Neural progenitor cell (in vitro differentiated cells): Measurements from ENCODE around the gene SORBS2. TPM values are rescaled to one million over a fixed set of nuclear protein-coding genes. Genes with fewer than 3 reads are reported as not detected.

ENCODE experiments used
- DNase-seq: peaks from one replicate; pipeline ENCODE4 v3.0.0-alpha.2; 2016; ENCODE audit warnings: low spot score
- H2AFZ ChIP-seq: fragments of 200-600 bp; sonication (generic); replicated peaks from 2 replicates; pipeline ENCODE4 v1.6.1; 2016; ENCODE audit warnings: antibody characterized with exemption
- H3F3A ChIP-seq: fragments of 200-600 bp; sonication (generic); 2 replicates; pipeline ENCODE4 v1.6.1; 2016; ENCODE audit warnings: antibody characterized with exemption, low read depth
- H3K27ac ChIP-seq: fragments of 200-600 bp; sonication (generic); 2 replicates; pipeline ENCODE4 v1.5.1; 2016; ENCODE audit warnings: mild to moderate bottlenecking
- H3K27me3 ChIP-seq: fragments of 200-600 bp; sonication (generic); 2 replicates; pipeline ENCODE4 v1.6.1; 2016; ENCODE audit warnings: mild to moderate bottlenecking, moderate library complexity
- H3K36me3 ChIP-seq: fragments of 200-600 bp; sonication (generic); 2 replicates; pipeline ENCODE4 v1.5.1; 2016
- H3K4me1 ChIP-seq: fragments of 200-600 bp; sonication (generic); 2 replicates; pipeline ENCODE4 v1.6.1; 2016; ENCODE audit warnings: mixed run types
- H3K4me2 ChIP-seq: fragments of 200-600 bp; sonication (generic); 2 replicates; pipeline ENCODE4 v1.6.1; 2016
- H3K4me3 ChIP-seq: fragments of 200-600 bp; sonication (generic); 2 replicates; pipeline ENCODE4 v1.5.1; 2016
- H3K79me2 ChIP-seq: fragments of 200-600 bp; sonication (generic); 2 replicates; pipeline ENCODE4 v1.6.1; 2016; ENCODE audit warnings: low read depth
- H3K9ac ChIP-seq: fragments of 200-600 bp; sonication (generic); 2 replicates; pipeline ENCODE4 v1.6.1; 2016
- H3K9me3 ChIP-seq: fragments of 200-600 bp; sonication (generic); 2 replicates; pipeline ENCODE4 v1.5.1; 2016; ENCODE audit warnings: low read depth
- H4K20me1 ChIP-seq: fragments of 200-600 bp; sonication (generic); 2 replicates; pipeline ENCODE4 v1.6.1; 2016; ENCODE audit warnings: low read depth
- H3K27ac Mint-ChIP-seq: 3 replicates; pipeline ENCODE4 v1.8.0; 2021; ENCODE audit warnings: mixed read lengths
- H3K27me3 Mint-ChIP-seq: 2 replicates; pipeline ENCODE4 v1.8.0; 2022; ENCODE audit warnings: low read depth, mild to moderate bottlenecking, inconsistent platforms, moderate library complexity, mixed read lengths; ENCODE audit not compliant: insufficient read depth
- H3K36me3 Mint-ChIP-seq: 3 replicates; pipeline ENCODE4 v1.8.0; 2021; ENCODE audit warnings: mixed read lengths
- H3K4me1 Mint-ChIP-seq: 3 replicates; pipeline ENCODE4 v1.8.0; 2021; ENCODE audit warnings: mixed read lengths
- H3K4me3 Mint-ChIP-seq: 3 replicates; pipeline ENCODE4 v1.8.0; 2021; ENCODE audit warnings: mild to moderate bottlenecking, moderate library complexity, mixed read lengths
- H3K9me3 Mint-ChIP-seq: 3 replicates; pipeline ENCODE4 v1.8.0; 2020; ENCODE audit warnings: mixed read lengths
- CTCF ChIP-seq: fragments of 200-600 bp; sonication (generic); IDR thresholded peaks from 2 replicates; pipeline ENCODE4 v1.5.1; 2017; ENCODE audit warnings: antibody characterized with exemption, mild to moderate bottlenecking
- EZH2 ChIP-seq: fragments of 200-600 bp; sonication (generic); IDR thresholded peaks from 2 replicates; pipeline ENCODE4 v1.6.1; 2017; ENCODE audit warnings: antibody characterized with exemption, mild to moderate bottlenecking, moderate library complexity
- EZH2phosphoT487 ChIP-seq: fragments of 200-600 bp; sonication (generic); IDR thresholded peaks from 2 replicates; pipeline ENCODE4 v1.6.1; 2017; ENCODE audit warnings: antibody characterized with exemption
- total RNA-seq: library from RNA; depleted of rRNA; stranded (reverse); fragments of >200 nt; gene quantifications from 2 replicates; pipeline ENCODE4 v1.2.3, GENCODE V29; 2015; ENCODE audit warnings: low replicate concordance

SORBS2 gene
- total RNA-seq, 1 donor from 2014 or later, result 15.7 TPM

- no peak overlapping the region for H3K27ac ChIP-seq
- no peak for TF ChIP-seq EZH2
- TF ChIP-seq EZH2phosphoT487, result no peak
- TF ChIP-seq CTCF, result no peak
- Mint-ChIP-seq H3K4me1 (peaks cover 6% of the 10 kb centered on the region), H3K27ac (no peak overlapping the region), H3K9me3 (peaks cover 6% of the 10 kb centered on the region), H3K4me3 (no peak overlapping the region), H3K36me3 (no peaks in the 10 kb centered on the region), H3K27me3 (peaks cover 5% of the 10 kb centered on the region)
- H3K9ac ChIP-seq, result no peak overlapping the region
- no peaks in the 10 kb centered on the region for H3K27me3 ChIP-seq
- H3K9me3 ChIP-seq, result no peaks in the 10 kb centered on the region
- no peaks in the 10 kb centered on the region for H3K79me2 ChIP-seq
- no peaks in the 10 kb centered on the region for H4K20me1 ChIP-seq
- no peaks in the 10 kb centered on the region for H3F3A ChIP-seq
- H3K36me3 ChIP-seq, result no peaks in the 10 kb centered on the region
- H3K4me3 ChIP-seq, result no peak overlapping the region
- no peak overlapping the region for H3K4me2 ChIP-seq
- DNase-seq, result no peak
- H2AFZ ChIP-seq, result no peak overlapping the region
- H3K4me1 ChIP-seq, result no peaks in the 10 kb centered on the region
These were observed 14.4 kb upstream of the SORBS2 start for GRCh38 chr4:185826381-185826780.

DNA sequence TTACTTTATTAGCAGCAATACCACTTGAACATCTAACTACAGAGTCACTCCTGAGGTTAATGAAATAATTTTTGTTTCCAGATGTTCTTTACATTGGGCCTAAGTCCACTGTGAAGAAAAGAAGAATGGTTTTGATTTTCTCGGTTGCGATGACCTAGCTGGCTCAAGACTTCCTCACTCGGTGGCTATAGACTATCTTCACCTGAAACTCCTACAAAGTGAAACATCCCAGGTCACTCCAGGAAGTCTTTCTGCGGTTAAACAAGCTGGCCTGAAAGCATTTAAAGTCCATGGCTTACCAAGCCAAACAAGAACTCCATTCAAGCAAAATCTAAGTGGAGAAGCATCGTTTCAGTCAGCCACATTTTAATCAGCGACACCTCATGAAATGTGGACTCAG lies 13.7 kb upstream of the SORBS2 start:
- Histone ChIP-seq H3K9ac (no peak overlapping the region), H3K4me1 (peaks cover 2% of the 10 kb centered on the region), H3K27me3 (no peaks in the 10 kb centered on the region), H3K79me2 (no peaks in the 10 kb centered on the region), H2AFZ (no peak overlapping the region), H3K4me2 (no peak overlapping the region), H4K20me1 (no peaks in the 10 kb centered on the region), H3K4me3 (no peak overlapping the region), H3K36me3 (no peaks in the 10 kb centered on the region), H3K9me3 (no peaks in the 10 kb centered on the region), H3K27ac (no peak overlapping the region), H3F3A (no peaks in the 10 kb centered on the region)
- Mint-ChIP-seq H3K9me3 (peaks cover 6% of the 10 kb centered on the region), H3K36me3 (no peaks in the 10 kb centered on the region), H3K4me3 (no peak overlapping the region), H3K27me3 (peaks cover 5% of the 10 kb centered on the region), H3K27ac (no peak overlapping the region), H3K4me1 (peaks cover 9% of the 10 kb centered on the region)
- TF ChIP-seq EZH2phosphoT487 (no peak), EZH2 (no peak), CTCF (no peak)
- DNase-seq, result no peak

- Histone ChIP-seq H3K79me2 (no peaks in the 10 kb centered on the region), H4K20me1 (no peaks in the 10 kb centered on the region), H3K9me3 (no peaks in the 10 kb centered on the region), H3K9ac (no peak overlapping the region), H3K27me3 (no peaks in the 10 kb centered on the region), H3K4me1 (peaks cover 11% of the 10 kb centered on the region), H2AFZ (no peak overlapping the region), H3F3A (peaks cover 13% of the 10 kb centered on the region), H3K27ac (no peak overlapping the region), H3K4me2 (no peak overlapping the region), H3K4me3 (no peak overlapping the region), H3K36me3 (no peaks in the 10 kb centered on the region)
- Mint-ChIP-seq H3K27ac (no peak overlapping the region), H3K36me3 (no peaks in the 10 kb centered on the region), H3K27me3 (peaks cover 6% of the 10 kb centered on the region), H3K4me1 (peaks cover 13% of the 10 kb centered on the region), H3K9me3 (peaks cover 9% of the 10 kb centered on the region), H3K4me3 (no peak overlapping the region)
- no peak for DNase-seq
- TF ChIP-seq EZH2 (no peak), EZH2phosphoT487 (no peak), CTCF (no peak)
These were observed 10.8 kb upstream of the SORBS2 start for GRCh38 chr4:185822791-185823190.

DNA sequence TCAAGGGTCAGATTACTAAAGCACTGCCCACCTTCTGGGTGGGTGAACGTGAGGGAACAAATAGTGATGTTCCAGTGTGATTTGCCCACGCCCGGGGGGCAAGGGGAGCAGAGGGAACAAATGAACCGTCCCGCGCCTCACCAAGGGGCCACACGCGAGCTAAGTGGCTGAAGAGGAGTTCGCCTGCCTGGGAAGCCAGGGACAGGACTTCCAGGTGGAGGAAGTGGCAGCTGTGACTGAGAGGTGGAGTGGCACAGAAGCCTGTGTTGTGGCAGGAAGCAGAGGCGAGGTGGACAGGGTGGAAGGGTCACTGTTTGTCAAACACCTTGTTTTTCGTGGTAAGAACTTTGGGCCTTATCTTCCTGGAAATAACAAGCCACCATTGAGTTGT lies 9.0 kb upstream of the SORBS2 start:
- H3K4me1 ChIP-seq, result peaks cover 14% of the 10 kb centered on the region

More for the DNA sequence above, 9.0 kb upstream of the SORBS2 start:
- no peak overlapping the region for H3K9ac ChIP-seq
- Mint-ChIP-seq H3K36me3 (no peaks in the 10 kb centered on the region), H3K4me1 (peaks cover 25% of the 10 kb centered on the region), H3K9me3 (peaks cover 9% of the 10 kb centered on the region), H3K27ac (no peak overlapping the region), H3K4me3 (no peak overlapping the region), H3K27me3 (peaks cover 6% of the 10 kb centered on the region)
- H3K4me2 ChIP-seq, result no peak overlapping the region
- H3K4me3 ChIP-seq, result no peak overlapping the region
- peaks cover 13% of the 10 kb centered on the region for H3F3A ChIP-seq
- H2AFZ ChIP-seq, result peak overlapping the region; percentile 99
- H3K27ac ChIP-seq, result no peak overlapping the region
- H3K79me2 ChIP-seq, result no peaks in the 10 kb centered on the region
- H3K36me3 ChIP-seq, result no peaks in the 10 kb centered on the region
- no peak for DNase-seq
- no peaks in the 10 kb centered on the region for H3K27me3 ChIP-seq
- no peaks in the 10 kb centered on the region for H4K20me1 ChIP-seq
- TF ChIP-seq EZH2phosphoT487, result no peak
- no peaks in the 10 kb centered on the region for H3K9me3 ChIP-seq
